ENCODE data around the gene ARHGEF33. TPM values are rescaled to one million over a fixed set of nuclear protein-coding genes. Genes with fewer than 3 reads are reported as not detected.

Gene ARHGEF33
- total RNA-seq, 6 donors from 2014 or later: 0.34 to 3.1 (median 1.0) TPM

- ATAC-seq (ENCODE audit: low FRiP score in 2 of 2) (peak; percentile 71 to 77), DNase-seq (peak in 1 of 2 donors; percentile 78)
- TF ChIP-seq EP300 (IDR thresholded peaks at IDR 0.05) (no peak), CTCF (IDR thresholded peaks at IDR 0.05) (peak; percentile 43 to 63 (median 54)), POLR2AphosphoS5 (IDR thresholded peaks at IDR 0.05) (no peak)
- Histone ChIP-seq H3K4me1 (no peaks in the 10 kb centered on the region), H3K36me3 (no peaks in the 10 kb centered on the region), H3K27me3 (no peaks in the 10 kb centered on the region), H3K27ac (no peak overlapping the region), H3K9me3 (no peaks in the 10 kb centered on the region), H3K4me3 (no peak overlapping the region)
- 59 to 65% methylated on average over 11 of the region's 11 CpGs for WGBS, 2 donors
These were observed 57.9 kb downstream of the ARHGEF33 start for GRCh38 chr2:38947241-38948239.

- no peak for ATAC-seq (ENCODE audit: low FRiP score in 2 of 2)
- no peak for DNase-seq
- Histone ChIP-seq H3K9me3 (no peaks in the 10 kb centered on the region), H3K27me3 (no peaks in the 10 kb centered on the region), H3K4me3 (no peak overlapping the region), H3K4me1 (no peaks in the 10 kb centered on the region), H3K27ac (no peak overlapping the region), H3K36me3 (no peaks in the 10 kb centered on the region)
- TF ChIP-seq CTCF (IDR thresholded peaks at IDR 0.05): no peak
- TF ChIP-seq EP300 (IDR thresholded peaks at IDR 0.05): no peak
- TF ChIP-seq POLR2A (IDR thresholded peaks at IDR 0.05): no peak
- no peak for TF ChIP-seq POLR2AphosphoS5 (IDR thresholded peaks at IDR 0.05)
- 90 to 92% methylated on average over 3 of the region's 3 CpGs for WGBS, 2 donors
These were observed 58.8 kb downstream of the ARHGEF33 start for GRCh38 chr2:38948387-38948882.

GRCh38 chr2:38948995-38949394 lies 59.3 kb downstream of the ARHGEF33 start:
- TF ChIP-seq EP300 (IDR thresholded peaks at IDR 0.05) (no peak), POLR2AphosphoS5 (IDR thresholded peaks at IDR 0.05) (no peak), CTCF (IDR thresholded peaks at IDR 0.05) (no peak), POLR2A (IDR thresholded peaks at IDR 0.05) (no peak)
- H3K36me3 ChIP-seq: no peaks in the 10 kb centered on the region
- no peak for DNase-seq
- no peak overlapping the region for H3K4me3 ChIP-seq
- ATAC-seq (ENCODE audit: low FRiP score in 2 of 2): no peak
- H3K27ac ChIP-seq: no peak overlapping the region
- no peaks in the 10 kb centered on the region for H3K9me3 ChIP-seq
- H3K27me3 ChIP-seq: no peaks in the 10 kb centered on the region
- no peaks in the 10 kb centered on the region for H3K4me1 ChIP-seq
- WGBS, 2 donors: 74 to 84% methylated on average over 4 of the region's 4 CpGs

GRCh38 chr2:38951766-38952165 lies 62.1 kb downstream of the ARHGEF33 start:
- H3K27me3 ChIP-seq: no peaks in the 10 kb centered on the region
- no peak for DNase-seq
- TF ChIP-seq POLR2AphosphoS5 (IDR thresholded peaks at IDR 0.05) (no peak), CTCF (IDR thresholded peaks at IDR 0.05) (no peak), POLR2A (IDR thresholded peaks at IDR 0.05) (no peak), EP300 (IDR thresholded peaks at IDR 0.05) (no peak)

More at GRCh38 chr2:38951766-38952165, 62.1 kb downstream of the ARHGEF33 start:
- Histone ChIP-seq H3K27ac (no peak overlapping the region), H3K9me3 (no peaks in the 10 kb centered on the region), H3K36me3 (no peaks in the 10 kb centered on the region), H3K4me3 (no peak overlapping the region), H3K4me1 (no peaks in the 10 kb centered on the region)
- no peak for ATAC-seq (ENCODE audit: low FRiP score in 2 of 2)
